ENCODE results near the gene ZC2HC1C.

- TF ChIP-seq YY1 (IDR thresholded peaks at IDR 0.05; ENCODE audit: insufficient read depth, insufficient read length) (no peak), ZNF274 (IDR thresholded peaks at IDR 0.05; ENCODE audit: low read depth, low read length) (no peak), SUZ12 (IDR thresholded peaks at IDR 0.05; ENCODE audit: extremely low read depth, insufficient read depth, insufficient read length) (no peak)
These were observed 20.9 kb downstream of the ZC2HC1C start for GRCh38 chr14:75090353-75090752.

All from NT2/D1 (cell line).